Activated CD4-positive, alpha-beta T cell treated with anti-CD3 and anti-CD28 coated beads, Interleukin-2, amount 10 ng/mL, durations not matched to agents 7 days and 5 days (primary cell): Measurements from ENCODE around the gene GALNT17. TPM values are rescaled to one million over a fixed set of nuclear protein-coding genes. Genes with fewer than 3 reads are reported as not detected.

Source experiments
- CTCF ChIA-PET: fragments of 350-600 bp; sonication (Branson Sonifier 250); formaldehyde crosslinking; loops from one replicate; lab custom pipeline; 2021; ENCODE audit warnings: antibody characterized with exemption; lab: Charles Lee
- POLR2A ChIA-PET: fragments of 350-600 bp; sonication (Branson Sonifier 250); formaldehyde crosslinking; loops from one replicate; lab custom pipeline; 2021; ENCODE audit warnings: antibody characterized with exemption; lab: Charles Lee
- DNase-seq: peaks from one replicate; pipeline ENCODE4 v3.0.0-alpha.2; 2020
- H3K27ac Mint-ChIP-seq: one replicate; pipeline ENCODE4 v1.8.0; 2021; ENCODE audit warnings: mild to moderate bottlenecking, moderate library complexity, mixed read lengths
- H3K27me3 Mint-ChIP-seq: one replicate; pipeline ENCODE4 v1.8.0; 2021; ENCODE audit warnings: mixed read lengths
- H3K36me3 Mint-ChIP-seq: one replicate; pipeline ENCODE4 v1.8.0; 2021; ENCODE audit warnings: low read depth, mixed read lengths
- H3K4me1 Mint-ChIP-seq: one replicate; pipeline ENCODE4 v1.8.0; 2021; ENCODE audit warnings: mixed read lengths
- H3K4me3 Mint-ChIP-seq: one replicate; pipeline ENCODE4 v1.8.0; 2021; ENCODE audit warnings: mild to moderate bottlenecking, moderate library complexity, mixed read lengths
- H3K9me3 Mint-ChIP-seq: one replicate; pipeline ENCODE4 v1.8.0; 2021; ENCODE audit warnings: mixed read lengths
- total RNA-seq, 2 experiments: library from RNA; stranded (reverse); gene quantifications; one replicate each; pipeline ENCODE4 v1.2.3, GENCODE V29; 2021

GALNT17 gene
- total RNA-seq, 2 experiments from 2014 or later = not detected

GRCh38 chr7:71377469-71377868, 245.5 kb downstream of the GALNT17 start:
- POLR2A ChIA-PET = no interaction called here
- Mint-ChIP-seq H3K27ac (no peak overlapping the region), H3K36me3 (peaks cover 1% of the 10 kb centered on the region), H3K9me3 (peaks cover 40% of the 10 kb centered on the region), H3K27me3 (no peaks in the 10 kb centered on the region), H3K4me1 (no peaks in the 10 kb centered on the region), H3K4me3 (no peak overlapping the region)
- CTCF ChIA-PET = interaction anchor here (0.6 kb wide), 1 partner anchor 889 kb away, joined by 3 read pairs; no protein-coding TSS in a partner anchor
- DNase-seq = no peak

- Mint-ChIP-seq H3K36me3 (no peaks in the 10 kb centered on the region), H3K27ac (no peak overlapping the region), H3K4me3 (no peak overlapping the region), H3K27me3 (no peaks in the 10 kb centered on the region), H3K4me1 (no peaks in the 10 kb centered on the region), H3K9me3 (peaks cover 31% of the 10 kb centered on the region)
- ChIA-PET POLR2A (no interaction called here), CTCF (no interaction called here)
- no peak for DNase-seq
Observed at GRCh38 chr7:71384094-71384493, 252.2 kb downstream of the GALNT17 start.

GRCh38 chr7:71385330-71385729, 253.4 kb downstream of the GALNT17 start:
- H3K9me3 Mint-ChIP-seq = peaks cover 26% of the 10 kb centered on the region
- H3K4me1 Mint-ChIP-seq = no peaks in the 10 kb centered on the region
- ChIA-PET POLR2A (no interaction called here), CTCF (no interaction called here)
- H3K27me3 Mint-ChIP-seq = no peaks in the 10 kb centered on the region
- no peaks in the 10 kb centered on the region for H3K36me3 Mint-ChIP-seq
- no peak for DNase-seq
- H3K4me3 Mint-ChIP-seq = no peak overlapping the region
- no peak overlapping the region for H3K27ac Mint-ChIP-seq

GRCh38 chr7:71386152-71386785, 254.3 kb downstream of the GALNT17 start:
- Mint-ChIP-seq H3K27ac (no peak overlapping the region), H3K36me3 (no peaks in the 10 kb centered on the region), H3K27me3 (no peaks in the 10 kb centered on the region), H3K4me1 (no peaks in the 10 kb centered on the region), H3K4me3 (no peak overlapping the region), H3K9me3 (peaks cover 29% of the 10 kb centered on the region)
- no peak for DNase-seq
- ChIA-PET POLR2A (no interaction called here), CTCF (no interaction called here)

GRCh38 chr7:71388181-71388580, 256.2 kb downstream of the GALNT17 start:
- Mint-ChIP-seq H3K4me3 (no peak overlapping the region), H3K4me1 (no peaks in the 10 kb centered on the region)
- no peak for DNase-seq

GRCh38 chr7:71389976-71390375, 258.0 kb downstream of the GALNT17 start:
- no peaks in the 10 kb centered on the region for H3K36me3 Mint-ChIP-seq
- CTCF ChIA-PET = no interaction called here
- H3K27me3 Mint-ChIP-seq = no peaks in the 10 kb centered on the region
- POLR2A ChIA-PET = no interaction called here
- peaks cover 18% of the 10 kb centered on the region for H3K9me3 Mint-ChIP-seq
- no peaks in the 10 kb centered on the region for H3K4me1 Mint-ChIP-seq
- H3K27ac Mint-ChIP-seq = no peak overlapping the region
- DNase-seq = no peak
- H3K4me3 Mint-ChIP-seq = no peak overlapping the region

More at GRCh38 chr7:71388181-71388580, 256.2 kb downstream of the GALNT17 start:
- no peak overlapping the region for H3K27ac Mint-ChIP-seq
- no peaks in the 10 kb centered on the region for H3K27me3 Mint-ChIP-seq
- ChIA-PET POLR2A (no interaction called here), CTCF (no interaction called here)
- H3K9me3 Mint-ChIP-seq = peaks cover 25% of the 10 kb centered on the region
- no peaks in the 10 kb centered on the region for H3K36me3 Mint-ChIP-seq

GRCh38 chr7:71393661-71394060, 261.7 kb downstream of the GALNT17 start:
- H3K9me3 Mint-ChIP-seq = peaks cover 18% of the 10 kb centered on the region
- H3K27ac Mint-ChIP-seq = no peak overlapping the region
- no peak overlapping the region for H3K4me3 Mint-ChIP-seq
- no peaks in the 10 kb centered on the region for H3K27me3 Mint-ChIP-seq
- ChIA-PET CTCF (no interaction called here), POLR2A (no interaction called here)
- no peaks in the 10 kb centered on the region for H3K4me1 Mint-ChIP-seq
- DNase-seq = no peak
- no peaks in the 10 kb centered on the region for H3K36me3 Mint-ChIP-seq

- Mint-ChIP-seq H3K36me3 (no peaks in the 10 kb centered on the region), H3K27ac (no peak overlapping the region), H3K4me3 (no peak overlapping the region), H3K9me3 (peaks cover 9% of the 10 kb centered on the region), H3K4me1 (no peaks in the 10 kb centered on the region), H3K27me3 (no peaks in the 10 kb centered on the region)
- CTCF ChIA-PET = no interaction called here
- POLR2A ChIA-PET = no interaction called here
- DNase-seq = no peak
Observed at GRCh38 chr7:71402684-71403083, 270.7 kb downstream of the GALNT17 start.

GRCh38 chr7:71403202-71403946, 271.4 kb downstream of the GALNT17 start:
- Mint-ChIP-seq H3K36me3 (no peaks in the 10 kb centered on the region), H3K4me1 (no peaks in the 10 kb centered on the region), H3K4me3 (no peak overlapping the region), H3K27ac (no peak overlapping the region), H3K27me3 (no peaks in the 10 kb centered on the region), H3K9me3 (peaks cover 10% of the 10 kb centered on the region)
- POLR2A ChIA-PET = no interaction called here
- CTCF ChIA-PET = no interaction called here
- DNase-seq = no peak

GRCh38 chr7:71404726-71405345, 272.9 kb downstream of the GALNT17 start:
- Mint-ChIP-seq H3K36me3 (no peaks in the 10 kb centered on the region), H3K4me1 (no peaks in the 10 kb centered on the region), H3K4me3 (no peak overlapping the region), H3K9me3 (peaks cover 15% of the 10 kb centered on the region), H3K27me3 (no peaks in the 10 kb centered on the region), H3K27ac (no peak overlapping the region)
- DNase-seq = no peak
- POLR2A ChIA-PET = no interaction called here
- CTCF ChIA-PET = interaction anchor here (0.6 kb wide), 1 partner anchor 63 kb away, joined by 3 read pairs; no protein-coding TSS in a partner anchor

GRCh38 chr7:71408271-71408670, 276.3 kb downstream of the GALNT17 start:
- H3K9me3 Mint-ChIP-seq = peaks cover 30% of the 10 kb centered on the region
- CTCF ChIA-PET = no interaction called here
- POLR2A ChIA-PET = no interaction called here

GRCh38 chr7:71409550-71410157, 277.7 kb downstream of the GALNT17 start:
- CTCF ChIA-PET = no interaction called here
- POLR2A ChIA-PET = no interaction called here

More at GRCh38 chr7:71408271-71408670, 276.3 kb downstream of the GALNT17 start:
- Mint-ChIP-seq H3K27me3 (no peaks in the 10 kb centered on the region), H3K36me3 (no peaks in the 10 kb centered on the region), H3K27ac (no peak overlapping the region), H3K4me1 (no peaks in the 10 kb centered on the region), H3K4me3 (no peak overlapping the region)
- DNase-seq = no peak

GRCh38 chr7:71411475-71411874, 279.5 kb downstream of the GALNT17 start:
- no peak overlapping the region for H3K4me3 Mint-ChIP-seq
- no peak for DNase-seq
- H3K36me3 Mint-ChIP-seq = no peaks in the 10 kb centered on the region
- ChIA-PET POLR2A (no interaction called here), CTCF (no interaction called here)
- H3K27me3 Mint-ChIP-seq = no peaks in the 10 kb centered on the region
- no peaks in the 10 kb centered on the region for H3K4me1 Mint-ChIP-seq
- H3K27ac Mint-ChIP-seq = no peak overlapping the region
- peaks cover 42% of the 10 kb centered on the region for H3K9me3 Mint-ChIP-seq

More at GRCh38 chr7:71409550-71410157, 277.7 kb downstream of the GALNT17 start:
- Mint-ChIP-seq H3K27ac (no peak overlapping the region), H3K9me3 (peaks cover 35% of the 10 kb centered on the region), H3K27me3 (no peaks in the 10 kb centered on the region), H3K4me3 (no peak overlapping the region), H3K4me1 (no peaks in the 10 kb centered on the region), H3K36me3 (no peaks in the 10 kb centered on the region)
- no peak for DNase-seq
